GM12892 (cell line): ENCODE measurements around the gene PHOSPHO2.

Experiments
- POLR2A ChIP-seq: IDR thresholded peaks from 2 replicates; pipeline ENCODE4 v1.6.1; 2011; ENCODE audit warnings: low read depth, low read length, control low read depth
- POLR2AphosphoS5 ChIP-seq: IDR thresholded peaks from 2 replicates; pipeline ENCODE4 v1.6.1; 2011; ENCODE audit warnings: low read depth, low read length, control low read depth
- TAF1 ChIP-seq: IDR thresholded peaks from 2 replicates; pipeline ENCODE4 v1.6.1; 2011; ENCODE audit warnings: low read depth, mild to moderate bottlenecking, control low read depth, low read length, borderline replicate concordance

DNA sequence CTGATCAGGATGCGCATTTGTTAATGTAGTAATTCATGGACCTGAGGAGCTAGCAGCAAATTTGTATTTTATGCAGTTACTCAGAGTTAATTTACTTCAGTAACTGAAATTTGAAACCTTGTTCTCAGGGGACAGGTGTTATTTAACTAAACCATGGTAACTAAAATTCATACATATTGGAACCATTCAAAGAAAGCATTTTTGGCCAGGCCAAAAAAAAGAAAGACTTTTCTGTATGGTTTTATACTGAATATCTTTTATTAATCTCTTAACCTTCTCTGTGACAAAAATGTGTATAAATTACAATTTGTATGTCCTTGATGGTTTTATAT, 35.0 kb downstream of the PHOSPHO2 start:
- TF ChIP-seq POLR2A (no peak), POLR2AphosphoS5 (no peak), TAF1 (no peak)
